Liver (tissue), 9 donors: ENCODE measurements around the gene EDAR. TPM values are rescaled to one million over a fixed set of nuclear protein-coding genes. Genes with fewer than 3 reads are reported as not detected.

Source experiments
- DNase-seq: peaks from one replicate; pipeline ENCODE4 v3.0.0-alpha.2; 2017; ENCODE audit warnings: low spot score
- H3K27ac ChIP-seq, 2 donors: one replicate each; pipeline ENCODE4 v1.7.0; 2013; ENCODE audit warnings: inconsistent platforms in 2 of 2, low read length in 2 of 2, control low read depth in 1 of 2, low read depth in 1 of 2, mild to moderate bottlenecking in 1 of 2
- H3K27me3 ChIP-seq, 4 donors: one replicate each; pipeline versions ENCODE4 v1.6.1 to v1.7.0; 2013; ENCODE audit warnings: low read length in 3 of 4, inconsistent platforms in 1 of 4, mild to moderate bottlenecking in 1 of 4, moderate library complexity in 1 of 4; ENCODE audit not compliant: control insufficient read depth in 4 of 4, insufficient read depth in 4 of 4
- H3K36me3 ChIP-seq, 4 donors: one replicate each; pipeline versions ENCODE4 v1.6.1 to v1.7.0; 2013; ENCODE audit warnings: low read length in 3 of 4, mild to moderate bottlenecking in 3 of 4, low read depth in 1 of 4, moderate library complexity in 1 of 4; ENCODE audit not compliant: control insufficient read depth in 4 of 4, insufficient read depth in 3 of 4
- H3K4me1 ChIP-seq, 4 donors: one replicate each; pipeline versions ENCODE4 v1.6.1 to v1.7.0; 2013; ENCODE audit warnings: low read length in 3 of 4, mild to moderate bottlenecking in 3 of 4, moderate library complexity in 1 of 4; ENCODE audit not compliant: control insufficient read depth in 4 of 4, insufficient read depth in 4 of 4
- H3K4me3 ChIP-seq, 3 donors: one replicate each; pipeline versions ENCODE4 v1.6.1 to v1.7.0; 2013; ENCODE audit warnings: low read length in 3 of 3, control low read depth in 1 of 3, low read depth in 1 of 3, mild to moderate bottlenecking in 1 of 3
- H3K9ac ChIP-seq, 2 donors: one replicate each; pipeline ENCODE4 v1.7.0; 2013; ENCODE audit warnings: low read length in 2 of 2, mild to moderate bottlenecking in 2 of 2, moderate library complexity in 2 of 2, control low read depth in 1 of 2, low read depth in 1 of 2
- H3K9me3 ChIP-seq, 4 donors: one replicate each; pipeline versions ENCODE4 v1.6.1 to v1.7.0; 2013; ENCODE audit warnings: low read length in 3 of 4; ENCODE audit not compliant: control insufficient read depth in 4 of 4
- CTCF ChIP-seq: fragments of 150-350 bp; IDR thresholded peaks from 2 replicates; pipeline ENCODE4 v1.5.1; 2017; ENCODE audit warnings: improper control_type of control experiment, low read depth, low read length; ENCODE audit not compliant: missing input control
- EGR1 ChIP-seq, 2 donors: IDR thresholded peaks; 2 replicates each; pipeline ENCODE4 v1.6.1; 2016 to 2018; ENCODE audit warnings: antibody characterized with exemption in 2 of 2, low read depth in 2 of 2
- FOXA1 ChIP-seq: IDR thresholded peaks from 2 replicates; pipeline ENCODE4 v1.6.1; 2016; ENCODE audit warnings: antibody characterized with exemption
- FOXA2 ChIP-seq: IDR thresholded peaks from 2 replicates; pipeline ENCODE4 v1.6.1; 2016; ENCODE audit warnings: antibody characterized with exemption
- HNF4A ChIP-seq, 2 donors: conservative IDR thresholded peaks; 2 replicates each; pipeline ENCODE4 v1.6.1; 2016; ENCODE audit warnings: antibody characterized with exemption in 2 of 2, mild to moderate bottlenecking in 2 of 2
- HNF4G ChIP-seq: IDR thresholded peaks from 2 replicates; pipeline ENCODE4 v1.6.1; 2016; ENCODE audit warnings: antibody characterized with exemption
- JUND ChIP-seq, 2 donors: IDR thresholded peaks; 2 replicates each; pipeline ENCODE4 v1.6.1; 2016; ENCODE audit warnings: antibody characterized with exemption in 2 of 2
- MAX ChIP-seq: IDR thresholded peaks from 2 replicates; pipeline ENCODE4 v1.6.1; 2016; ENCODE audit warnings: antibody characterized with exemption
- NR2F2 ChIP-seq: IDR thresholded peaks from 2 replicates; pipeline ENCODE4 v1.6.1; 2016; ENCODE audit warnings: antibody characterized with exemption
- RAD21 ChIP-seq, 2 donors: IDR thresholded peaks; 2 replicates each; pipeline ENCODE4 v1.6.1; 2016; ENCODE audit warnings: antibody characterized with exemption in 2 of 2, mild to moderate bottlenecking in 2 of 2
- REST ChIP-seq: IDR thresholded peaks from 2 replicates; pipeline ENCODE4 v1.6.1; 2016; ENCODE audit warnings: antibody characterized with exemption, mild to moderate bottlenecking
- RXRA ChIP-seq, 2 donors: IDR thresholded peaks; 2 replicates each; pipeline ENCODE4 v1.6.1; 2017 to 2018; ENCODE audit warnings: antibody characterized with exemption in 2 of 2, mild to moderate bottlenecking in 1 of 2
- SP1 ChIP-seq: IDR thresholded peaks from 2 replicates; pipeline ENCODE4 v1.6.1; 2018; ENCODE audit warnings: antibody characterized with exemption, mild to moderate bottlenecking
- TAF1 ChIP-seq: conservative IDR thresholded peaks from 2 replicates; pipeline ENCODE4 v1.6.1; 2016; ENCODE audit warnings: antibody characterized with exemption, mild to moderate bottlenecking
- YY1 ChIP-seq: IDR thresholded peaks from 2 replicates; pipeline ENCODE4 v1.6.1; 2016; ENCODE audit warnings: antibody characterized with exemption, mild to moderate bottlenecking
- ZBTB33 ChIP-seq: IDR thresholded peaks from 2 replicates; pipeline ENCODE4 v1.6.1; 2016; ENCODE audit warnings: antibody characterized with exemption
- WGBS: extraction: QIAGEN DNeasy Blood & Tissue Kit; methylation state at CpG from one replicate; pipeline ENCODE4 v1.1.7; 2013; 5-methylcytosine and 5-hydroxymethylcytosine counted together
- polyA plus RNA-seq, 2 donors: library from polyadenylated mRNA; stranded (reverse) in 1 of 2; unstranded in 1 of 2; fragments of 200-250 nt in 1 of 2; fragments of >200 nt in 1 of 2; fragmentation: Nextera tagmentation in 1 of 2; extraction: Ambion mirVana in 1 of 2; gene quantifications; one replicate each; pipeline versions ENCODE4 v1.2.1 to v1.2.3, GENCODE V29; 2013 to 2015
- total RNA-seq, 2 donors: library from RNA; depleted of rRNA; stranded (reverse); fragments of >200 nt; gene quantifications; one replicate each; pipeline ENCODE4 v1.2.3, GENCODE V29; 2014
- donor health status: healthy.
- donor health status: healthy.
- donor health status: healthy.
- donor health status: healthy.
- donor health status: healthy.

Gene EDAR
- total and polyA plus RNA-seq, 4 donors = 0.09 to 0.50 (median 0.10) TPM

- peaks cover 1 to 33% (median 27%) of the 10 kb centered on the region in 4 donors for H3K4me1 ChIP-seq
- H3K4me3 ChIP-seq = no peak overlapping the region
- H3K27me3 ChIP-seq = no peaks in the 10 kb centered on the region
- peak overlapping the region; percentile 92 to 93 for H3K27ac ChIP-seq
- no peak for TF ChIP-seq CTCF
- TF ChIP-seq TAF1 = no peak
- TF ChIP-seq FOXA2 = no peak
- no peak for TF ChIP-seq MAX
- TF ChIP-seq RXRA (IDR thresholded peaks at IDR 0.05) = no peak
- no peak for TF ChIP-seq RAD21 (IDR thresholded peaks at IDR 0.05)
- no peak for TF ChIP-seq JUND (IDR thresholded peaks at IDR 0.05)
- H3K36me3 ChIP-seq = no peaks in the 10 kb centered on the region
- DNase-seq = no peak
- 85% methylated on average over 13 of the region's 13 CpGs for WGBS
- no peaks in the 10 kb centered on the region for H3K9me3 ChIP-seq
- no peak overlapping the region for H3K9ac ChIP-seq
These were observed 83.1 kb downstream of the EDAR start for GRCh38 chr2:108905906-108906305.

- no peak overlapping the region for H3K4me3 ChIP-seq
- peaks cover 1 to 33% (median 27%) of the 10 kb centered on the region in 4 donors for H3K4me1 ChIP-seq
- peak; percentile 2 for TF ChIP-seq SP1
- TF ChIP-seq HNF4A (conservative IDR thresholded peaks at IDR 0.05) = no peak
- no peak for TF ChIP-seq JUND (IDR thresholded peaks at IDR 0.05)
- TF ChIP-seq EGR1 (IDR thresholded peaks at IDR 0.05; ENCODE audit: low read depth in 2 of 2) = no peak
- peak; percentile 57 to 79 for TF ChIP-seq RXRA (IDR thresholded peaks at IDR 0.05)
- no peak for TF ChIP-seq FOXA1
- TF ChIP-seq MAX = peak; percentile 6
- H3K27me3 ChIP-seq = no peaks in the 10 kb centered on the region
- peak overlapping the region; percentile 92 to 93 for H3K27ac ChIP-seq
- 25% methylated on average over 3 of the region's 3 CpGs for WGBS
- no peaks in the 10 kb centered on the region for H3K9me3 ChIP-seq
- no peaks in the 10 kb centered on the region for H3K36me3 ChIP-seq
- H3K9ac ChIP-seq = peak overlapping the region in 1 of 2 donors; percentile 16
- no peak for DNase-seq
These were observed 83.8 kb downstream of the EDAR start for GRCh38 chr2:108905176-108905575.

GRCh38 chr2:108904680-108905079 is 84.3 kb downstream of the EDAR start:
- H3K9ac ChIP-seq = peak overlapping the region in 1 of 2 donors; percentile 16
- H3K4me1 ChIP-seq = peaks cover 1 to 33% (median 27%) of the 10 kb centered on the region in 4 donors
- no peaks in the 10 kb centered on the region for H3K27me3 ChIP-seq
- no peak overlapping the region for H3K4me3 ChIP-seq
- DNase-seq = no peak
- no peaks in the 10 kb centered on the region for H3K36me3 ChIP-seq
- peak overlapping the region; percentile 92 to 93 for H3K27ac ChIP-seq
- WGBS = 28% methylated on average over 3 of the region's 3 CpGs
- H3K9me3 ChIP-seq = no peaks in the 10 kb centered on the region
- TF ChIP-seq MAX (peak; percentile 39), ZBTB33 (peak; percentile 68), RAD21 (IDR thresholded peaks at IDR 0.05) (peak in 1 of 2 donors; percentile 29), HNF4G (peak; percentile 20), YY1 (peak; percentile 70), EGR1 (IDR thresholded peaks at IDR 0.05; ENCODE audit: low read depth in 2 of 2) (peak in 1 of 2 donors; percentile 26), JUND (IDR thresholded peaks at IDR 0.05) (peak in 1 of 2 donors; percentile 11), FOXA2 (peak; percentile 98), CTCF (no peak), TAF1 (peak; percentile 49), FOXA1 (peak; percentile 96), REST (no peak), NR2F2 (no peak)
